AG04449 (cell line): ENCODE measurements around the gene AGPAT4.

Experiments
- CTCF ChIA-PET: fragments of 350-600 bp; formaldehyde crosslinking; extraction: SDS; loops from one replicate; lab custom pipeline; 2021; ENCODE audit warnings: antibody characterized with exemption; lab: Yijun Ruan, JAX
- POLR2A ChIA-PET: fragments of 400-600, 350-600 bp; formaldehyde crosslinking; extraction: SDS; loops from one replicate; lab custom pipeline; 2020; ENCODE audit warnings: antibody characterized with exemption, inconsistent platforms; lab: Yijun Ruan, JAX
- DNase-seq: peaks from one replicate; pipeline ENCODE4 v3.0.0-alpha.2; 2010; ENCODE audit warnings: low read depth, low spot score
- H3K4me3 ChIP-seq: 2 replicates; pipeline ENCODE4 v1.5.1; 2011; ENCODE audit warnings: low read depth, mild to moderate bottlenecking, control low read depth, low read length
- CTCF ChIP-seq: IDR thresholded peaks from one replicate; pipeline ENCODE4 v1.5.1; 2011; ENCODE audit warnings: mild to moderate bottlenecking, moderate library complexity, low read length, control low read depth, inconsistent platforms; ENCODE audit not compliant: insufficient read depth; ENCODE audit errors: missing control alignments

Gene AGPAT4

DNA sequence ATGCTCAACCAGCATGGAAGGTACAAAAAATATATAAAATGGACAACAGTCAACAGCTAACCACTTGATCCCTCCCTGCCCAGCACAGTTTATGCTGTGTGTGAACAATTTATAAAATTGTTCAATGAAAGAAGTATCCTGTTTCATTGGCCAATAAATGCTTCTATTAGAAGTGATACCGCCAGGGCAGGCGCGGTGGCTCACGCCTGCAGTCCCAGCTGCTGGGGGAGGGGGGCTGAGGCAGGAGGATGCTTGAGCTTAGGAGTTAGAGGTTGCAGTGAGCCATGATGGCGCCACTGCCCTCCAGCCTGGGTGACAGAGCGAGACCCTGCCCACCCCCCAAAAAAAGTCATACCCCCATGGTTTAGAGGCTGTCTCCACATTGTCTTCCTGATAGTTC is 4.6 kb downstream of the AGPAT4 start:
- CTCF ChIA-PET: no interaction called here
- H3K4me3 ChIP-seq: no peak overlapping the region
- DNase-seq: no peak
- TF ChIP-seq CTCF: no peak
- POLR2A ChIA-PET: no interaction called here

DNA sequence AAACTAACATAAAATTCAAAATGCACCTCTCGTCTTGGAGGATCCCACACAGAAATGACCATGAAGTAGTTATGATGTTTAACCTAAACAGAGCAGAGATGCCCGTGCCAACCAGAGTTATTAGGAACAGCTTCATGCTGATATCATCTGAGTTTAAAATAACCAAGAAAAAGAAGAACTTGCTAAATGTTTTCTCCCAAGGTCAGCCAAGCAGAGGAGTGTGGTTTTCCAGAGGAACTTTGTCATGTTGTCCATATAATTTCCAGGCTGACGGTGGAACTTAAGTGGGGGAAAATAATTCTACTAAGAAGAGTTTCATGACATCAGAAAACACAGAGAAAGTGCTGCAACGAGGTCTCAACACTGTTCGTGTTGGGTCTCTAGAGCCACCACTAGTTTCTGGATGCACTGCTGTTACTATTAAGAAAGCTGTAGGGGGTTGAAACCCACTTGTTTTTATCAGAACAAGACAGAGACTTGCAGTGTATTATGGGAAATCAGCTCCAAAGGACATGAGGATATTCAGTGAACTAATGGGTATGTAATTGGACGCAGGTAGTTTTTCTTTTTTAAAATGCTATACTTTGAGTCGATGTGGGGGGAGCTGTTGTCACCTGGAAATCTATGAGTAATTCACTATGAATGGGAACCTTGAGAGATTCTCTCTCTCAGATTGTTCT is 5.2 kb downstream of the AGPAT4 start:
- no peak for DNase-seq
- no peak overlapping the region for H3K4me3 ChIP-seq
- ChIA-PET CTCF (no interaction called here), POLR2A (no interaction called here)
- TF ChIP-seq CTCF: no peak

DNA sequence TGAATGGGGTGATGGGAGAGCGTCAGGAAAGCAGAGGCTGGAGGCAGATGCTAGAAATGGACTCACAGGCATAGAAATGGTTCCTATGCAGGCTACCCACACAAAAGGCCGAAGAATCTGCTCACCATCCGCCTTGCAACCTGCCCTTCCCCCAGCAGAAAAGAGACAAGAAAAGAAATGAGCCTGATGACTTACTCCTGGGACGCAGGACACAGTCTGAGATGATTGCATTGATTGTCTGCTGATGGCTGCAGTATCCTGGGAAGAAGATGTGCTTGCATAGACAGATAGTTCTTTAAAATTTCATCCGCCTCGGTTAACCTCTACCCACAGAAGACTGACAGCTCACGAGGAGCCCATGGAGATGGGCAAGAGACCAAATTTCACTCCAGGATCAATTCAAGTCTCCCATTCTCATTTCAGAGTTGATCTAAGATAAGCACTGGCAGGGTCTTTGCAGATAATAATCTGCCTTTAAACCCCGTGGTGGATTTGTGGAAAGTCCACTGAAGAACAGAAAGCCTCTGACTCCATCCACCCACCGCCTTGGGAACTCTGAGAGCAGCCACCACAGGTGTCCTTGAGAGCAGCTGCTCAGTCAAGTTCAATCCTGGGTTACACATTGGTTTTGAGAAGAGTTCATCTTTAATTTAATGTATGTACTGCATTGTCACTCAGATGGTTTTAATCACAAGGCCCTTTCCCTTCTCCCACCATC is 7.2 kb downstream of the AGPAT4 start:
- CTCF ChIA-PET: no interaction called here
- no peak for DNase-seq
- POLR2A ChIA-PET: no interaction called here
- TF ChIP-seq CTCF: no peak
- no peak overlapping the region for H3K4me3 ChIP-seq

GRCh38 chr6:161265975-161266374 is 7.9 kb downstream of the AGPAT4 start:
- H3K4me3 ChIP-seq: no peak overlapping the region
- TF ChIP-seq CTCF: no peak
- CTCF ChIA-PET: no interaction called here
- POLR2A ChIA-PET: no interaction called here
- no peak for DNase-seq

GRCh38 chr6:161265554-161265953 is 8.3 kb downstream of the AGPAT4 start:
- CTCF ChIA-PET: no interaction called here
- DNase-seq: no peak
- POLR2A ChIA-PET: no interaction called here
- H3K4me3 ChIP-seq: no peak overlapping the region
- no peak for TF ChIP-seq CTCF

DNA sequence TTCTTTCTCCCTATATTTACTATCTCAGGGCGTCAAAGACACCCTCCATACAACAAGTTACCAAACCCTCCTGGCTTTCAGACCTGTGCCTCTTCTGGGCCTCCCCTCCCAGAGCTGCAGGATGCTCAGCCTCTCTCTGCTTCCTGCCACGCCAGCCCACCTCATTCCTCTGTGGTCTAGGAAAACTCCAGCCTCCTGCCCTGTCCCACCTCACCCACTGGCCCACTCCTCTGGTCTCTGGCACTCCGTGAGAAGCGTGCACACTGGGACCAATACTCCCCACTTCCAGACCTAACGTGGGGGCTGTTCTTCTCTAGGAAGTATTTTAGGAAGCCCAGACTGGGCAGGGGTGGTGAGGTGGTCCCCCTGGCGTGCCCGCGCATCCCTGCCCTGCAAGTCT is 9.7 kb downstream of the AGPAT4 start:
- no peak for TF ChIP-seq CTCF
- ChIA-PET CTCF (no interaction called here), POLR2A (no interaction called here)
- no peak for DNase-seq
- no peak overlapping the region for H3K4me3 ChIP-seq
